Liver (tissue), 9 donors: ENCODE data around the gene GNPTAB. TPM values are rescaled to one million over a fixed set of nuclear protein-coding genes. Genes with fewer than 3 reads are reported as not detected.

Source experiments
- DNase-seq: peaks from one replicate; pipeline ENCODE4 v3.0.0-alpha.2; 2017; ENCODE audit warnings: low spot score
- H3K27ac ChIP-seq, 2 donors: one replicate each; pipeline ENCODE4 v1.7.0; 2013; ENCODE audit warnings: inconsistent platforms in 2 of 2, low read length in 2 of 2, control low read depth in 1 of 2, low read depth in 1 of 2, mild to moderate bottlenecking in 1 of 2
- H3K27me3 ChIP-seq, 4 donors: one replicate each; pipeline versions ENCODE4 v1.6.1 to v1.7.0; 2013; ENCODE audit warnings: low read length in 3 of 4, inconsistent platforms in 1 of 4, mild to moderate bottlenecking in 1 of 4, moderate library complexity in 1 of 4; ENCODE audit not compliant: control insufficient read depth in 4 of 4, insufficient read depth in 4 of 4
- H3K36me3 ChIP-seq, 4 donors: one replicate each; pipeline versions ENCODE4 v1.6.1 to v1.7.0; 2013; ENCODE audit warnings: low read length in 3 of 4, mild to moderate bottlenecking in 3 of 4, low read depth in 1 of 4, moderate library complexity in 1 of 4; ENCODE audit not compliant: control insufficient read depth in 4 of 4, insufficient read depth in 3 of 4
- H3K4me1 ChIP-seq, 4 donors: one replicate each; pipeline versions ENCODE4 v1.6.1 to v1.7.0; 2013; ENCODE audit warnings: low read length in 3 of 4, mild to moderate bottlenecking in 3 of 4, moderate library complexity in 1 of 4; ENCODE audit not compliant: control insufficient read depth in 4 of 4, insufficient read depth in 4 of 4
- H3K4me3 ChIP-seq, 3 donors: one replicate each; pipeline versions ENCODE4 v1.6.1 to v1.7.0; 2013; ENCODE audit warnings: low read length in 3 of 3, control low read depth in 1 of 3, low read depth in 1 of 3, mild to moderate bottlenecking in 1 of 3
- H3K9ac ChIP-seq, 2 donors: one replicate each; pipeline ENCODE4 v1.7.0; 2013; ENCODE audit warnings: low read length in 2 of 2, mild to moderate bottlenecking in 2 of 2, moderate library complexity in 2 of 2, control low read depth in 1 of 2, low read depth in 1 of 2
- H3K9me3 ChIP-seq, 4 donors: one replicate each; pipeline versions ENCODE4 v1.6.1 to v1.7.0; 2013; ENCODE audit warnings: low read length in 3 of 4; ENCODE audit not compliant: control insufficient read depth in 4 of 4
- ATF3 ChIP-seq: IDR thresholded peaks from 2 replicates; pipeline ENCODE4 v1.6.1; 2016; ENCODE audit warnings: antibody characterized with exemption
- CTCF ChIP-seq: fragments of 150-350 bp; IDR thresholded peaks from 2 replicates; pipeline ENCODE4 v1.5.1; 2017; ENCODE audit warnings: improper control_type of control experiment, low read depth, low read length; ENCODE audit not compliant: missing input control
- EGR1 ChIP-seq, 2 donors: IDR thresholded peaks; 2 replicates each; pipeline ENCODE4 v1.6.1; 2016 to 2018; ENCODE audit warnings: antibody characterized with exemption in 2 of 2, low read depth in 2 of 2
- FOXA1 ChIP-seq: IDR thresholded peaks from 2 replicates; pipeline ENCODE4 v1.6.1; 2016; ENCODE audit warnings: antibody characterized with exemption
- FOXA2 ChIP-seq: IDR thresholded peaks from 2 replicates; pipeline ENCODE4 v1.6.1; 2016; ENCODE audit warnings: antibody characterized with exemption
- GABPA ChIP-seq, 2 donors: IDR thresholded peaks in 1 of 2; conservative IDR thresholded peaks in 1 of 2; 2 replicates each; pipeline ENCODE4 v1.6.1; 2016; ENCODE audit warnings: antibody characterized with exemption in 2 of 2, mild to moderate bottlenecking in 1 of 2, moderate library complexity in 1 of 2
- HNF4A ChIP-seq, 2 donors: conservative IDR thresholded peaks; 2 replicates each; pipeline ENCODE4 v1.6.1; 2016; ENCODE audit warnings: antibody characterized with exemption in 2 of 2, mild to moderate bottlenecking in 2 of 2
- HNF4G ChIP-seq: IDR thresholded peaks from 2 replicates; pipeline ENCODE4 v1.6.1; 2016; ENCODE audit warnings: antibody characterized with exemption
- JUND ChIP-seq, 2 donors: IDR thresholded peaks; 2 replicates each; pipeline ENCODE4 v1.6.1; 2016; ENCODE audit warnings: antibody characterized with exemption in 2 of 2
- MAX ChIP-seq: IDR thresholded peaks from 2 replicates; pipeline ENCODE4 v1.6.1; 2016; ENCODE audit warnings: antibody characterized with exemption
- NR2F2 ChIP-seq: IDR thresholded peaks from 2 replicates; pipeline ENCODE4 v1.6.1; 2016; ENCODE audit warnings: antibody characterized with exemption
- RAD21 ChIP-seq, 2 donors: IDR thresholded peaks; 2 replicates each; pipeline ENCODE4 v1.6.1; 2016; ENCODE audit warnings: antibody characterized with exemption in 2 of 2, mild to moderate bottlenecking in 2 of 2
- REST ChIP-seq: IDR thresholded peaks from 2 replicates; pipeline ENCODE4 v1.6.1; 2016; ENCODE audit warnings: antibody characterized with exemption, mild to moderate bottlenecking
- RXRA ChIP-seq, 2 donors: IDR thresholded peaks; 2 replicates each; pipeline ENCODE4 v1.6.1; 2017 to 2018; ENCODE audit warnings: antibody characterized with exemption in 2 of 2, mild to moderate bottlenecking in 1 of 2
- SP1 ChIP-seq: IDR thresholded peaks from 2 replicates; pipeline ENCODE4 v1.6.1; 2018; ENCODE audit warnings: antibody characterized with exemption, mild to moderate bottlenecking
- TAF1 ChIP-seq: conservative IDR thresholded peaks from 2 replicates; pipeline ENCODE4 v1.6.1; 2016; ENCODE audit warnings: antibody characterized with exemption, mild to moderate bottlenecking
- YY1 ChIP-seq: IDR thresholded peaks from 2 replicates; pipeline ENCODE4 v1.6.1; 2016; ENCODE audit warnings: antibody characterized with exemption, mild to moderate bottlenecking
- ZBTB33 ChIP-seq: IDR thresholded peaks from 2 replicates; pipeline ENCODE4 v1.6.1; 2016; ENCODE audit warnings: antibody characterized with exemption
- WGBS: extraction: QIAGEN DNeasy Blood & Tissue Kit; methylation state at CpG from one replicate; pipeline ENCODE4 v1.1.7; 2013; 5-methylcytosine and 5-hydroxymethylcytosine counted together
- polyA plus RNA-seq, 2 donors: library from polyadenylated mRNA; stranded (reverse) in 1 of 2; unstranded in 1 of 2; fragments of 200-250 nt in 1 of 2; fragments of >200 nt in 1 of 2; fragmentation: Nextera tagmentation in 1 of 2; extraction: Ambion mirVana in 1 of 2; gene quantifications; one replicate each; pipeline versions ENCODE4 v1.2.1 to v1.2.3, GENCODE V29; 2013 to 2015
- total RNA-seq, 2 donors: library from RNA; depleted of rRNA; stranded (reverse); fragments of >200 nt; gene quantifications; one replicate each; pipeline ENCODE4 v1.2.3, GENCODE V29; 2014
- donor health status: healthy.
- donor health status: healthy.
- donor health status: healthy.
- donor health status: healthy.
- donor health status: healthy.

GNPTAB gene
- total and polyA plus RNA-seq, 4 donors, result 4.6 to 11.1 (median 7.7) TPM

GRCh38 chr12:101829639-101830366, 956 bp downstream of the GNPTAB start:
- WGBS, result 11% methylated on average over 11 of the region's 11 CpGs
- Histone ChIP-seq H3K4me3 (peak overlapping the region; percentile 83 to 94 (median 85)), H3K9me3 (no peaks in the 10 kb centered on the region), H3K27me3 (no peaks in the 10 kb centered on the region), H3K4me1 (peaks cover 3 to 19% (median 9%) of the 10 kb centered on the region in 4 donors), H3K27ac (peak overlapping the region; percentile 62 to 71), H3K9ac (peak overlapping the region; percentile 73 to 78), H3K36me3 (no peaks in the 10 kb centered on the region)
- TF ChIP-seq RXRA (IDR thresholded peaks at IDR 0.05) (no peak), FOXA1 (no peak), HNF4A (conservative IDR thresholded peaks at IDR 0.05) (no peak), MAX (no peak), REST (no peak), CTCF (no peak), RAD21 (IDR thresholded peaks at IDR 0.05) (no peak), NR2F2 (no peak), JUND (IDR thresholded peaks at IDR 0.05) (no peak), ZBTB33 (no peak), TAF1 (no peak), ATF3 (no peak), SP1 (no peak), YY1 (no peak), GABPA (IDR thresholded peaks at IDR 0.05 in 1 of 2, conservative IDR thresholded peaks at IDR 0.05 in 1 of 2) (no peak), EGR1 (IDR thresholded peaks at IDR 0.05; ENCODE audit: low read depth in 2 of 2) (no peak), HNF4G (no peak), FOXA2 (no peak)
- DNase-seq, result no peak
